DOHH2 (cell line): Measurements from ENCODE around the gene PCCA.

Source experiments
- EZH2phosphoT487 ChIP-seq: fragments of 200-600 bp; sonication (generic); IDR thresholded peaks from 2 replicates; pipeline ENCODE4 v1.6.1; 2017; ENCODE audit warnings: borderline replicate concordance, mild to moderate bottlenecking, antibody characterized with exemption, low read length, moderate library complexity, mixed read lengths
- TF ChIP-seq, protein P1 (sequence below): fragments of 200-600 bp; sonication (generic); IDR thresholded peaks from one replicate; pipeline ENCODE4 v1.5.1; 2014; ENCODE audit warnings: antibody characterized with exemption, mild to moderate bottlenecking, low read depth, low read length; ENCODE audit not compliant: poor library complexity, severe bottlenecking

DNA sequence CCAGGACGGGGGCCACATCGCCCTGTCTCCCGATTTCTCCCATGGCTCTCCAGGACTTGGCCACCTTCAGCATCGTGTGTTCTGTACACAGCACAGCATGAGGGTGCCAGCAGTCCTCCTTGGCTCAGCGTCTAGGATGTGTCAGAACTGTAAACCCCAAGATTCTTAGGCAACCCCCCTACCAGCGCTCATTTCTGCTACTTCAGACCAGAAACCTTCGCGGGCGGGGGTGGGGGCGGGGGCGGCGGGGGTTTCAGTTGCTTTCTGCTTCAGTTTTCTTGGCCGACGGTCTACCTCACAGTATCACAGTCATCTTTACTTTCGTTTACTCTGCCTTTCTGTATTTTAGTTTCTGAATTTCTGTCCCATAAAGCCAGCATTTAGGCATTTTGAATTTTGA lies 417.3 kb downstream of the PCCA start:
- TF ChIP-seq, protein P1, sequence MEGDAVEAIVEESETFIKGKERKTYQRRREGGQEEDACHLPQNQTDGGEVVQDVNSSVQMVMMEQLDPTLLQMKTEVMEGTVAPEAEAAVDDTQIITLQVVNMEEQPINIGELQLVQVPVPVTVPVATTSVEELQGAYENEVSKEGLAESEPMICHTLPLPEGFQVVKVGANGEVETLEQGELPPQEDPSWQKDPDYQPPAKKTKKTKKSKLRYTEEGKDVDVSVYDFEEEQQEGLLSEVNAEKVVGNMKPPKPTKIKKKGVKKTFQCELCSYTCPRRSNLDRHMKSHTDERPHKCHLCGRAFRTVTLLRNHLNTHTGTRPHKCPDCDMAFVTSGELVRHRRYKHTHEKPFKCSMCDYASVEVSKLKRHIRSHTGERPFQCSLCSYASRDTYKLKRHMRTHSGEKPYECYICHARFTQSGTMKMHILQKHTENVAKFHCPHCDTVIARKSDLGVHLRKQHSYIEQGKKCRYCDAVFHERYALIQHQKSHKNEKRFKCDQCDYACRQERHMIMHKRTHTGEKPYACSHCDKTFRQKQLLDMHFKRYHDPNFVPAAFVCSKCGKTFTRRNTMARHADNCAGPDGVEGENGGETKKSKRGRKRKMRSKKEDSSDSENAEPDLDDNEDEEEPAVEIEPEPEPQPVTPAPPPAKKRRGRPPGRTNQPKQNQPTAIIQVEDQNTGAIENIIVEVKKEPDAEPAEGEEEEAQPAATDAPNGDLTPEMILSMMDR = no peak
- no peak for TF ChIP-seq EZH2phosphoT487
